ENCODE results near the gene PPP1R26.

- no peak for TF ChIP-seq ETV6 (IDR thresholded peaks at IDR 0.05; ENCODE audit: borderline replicate concordance in 1 of 2, low read depth in 2 of 2, low read length in 1 of 2)
- TF ChIP-seq ETV6 (CRISPR knock-in tag; IDR thresholded peaks at IDR 0.05; ENCODE audit: borderline replicate concordance): no peak
- no peak for TF ChIP-seq ZNF639 (CRISPR knock-in tag; conservative IDR thresholded peaks at IDR 0.05 in 1 of 2, IDR thresholded peaks at IDR 0.05 in 1 of 2)
- TF ChIP-seq SMARCA5 (IDR thresholded peaks at IDR 0.05): no peak
- TF ChIP-seq MAFF (IDR thresholded peaks at IDR 0.05; ENCODE audit: low read length): no peak
- no peak for TF ChIP-seq POLR2AphosphoS2 (IDR thresholded peaks at IDR 0.05; ENCODE audit: low read length)
- no peak for TF ChIP-seq FOXA1 (IDR thresholded peaks at IDR 0.05; ENCODE audit: borderline replicate concordance)
These were observed 19.9 kb downstream of the PPP1R26 start for GRCh38 chr9:135499326-135500070.

Data from K562 (cell line).